ENCODE data around the gene CALHM2.

CALHM2 gene

GRCh38 chr10:103451091-103451813 lies 918 bp downstream of the CALHM2 start:
- peak in 1 of 2 donors; percentile 28 for DNase-seq (ENCODE audit: low read depth in 2 of 2)

- DNase-seq (ENCODE audit: low read depth in 2 of 2): no peak
Observed at GRCh38 chr10:103450201-103450695, 1.9 kb downstream of the CALHM2 start.

- DNase-seq (ENCODE audit: low read depth in 2 of 2): no peak
Observed at GRCh38 chr10:103449208-103450144, 2.7 kb downstream of the CALHM2 start.

GRCh38 chr10:103448746-103449145 lies 3.4 kb downstream of the CALHM2 start:
- no peak for DNase-seq (ENCODE audit: low read depth in 2 of 2)

- DNase-seq (ENCODE audit: low read depth in 2 of 2): no peak
Observed at GRCh38 chr10:103447187-103447586, 5.0 kb downstream of the CALHM2 start.

GRCh38 chr10:103445767-103446567 lies 6.2 kb downstream of the CALHM2 start:
- DNase-seq (ENCODE audit: low read depth in 2 of 2): no peak

- no peak for DNase-seq (ENCODE audit: low read depth in 2 of 2)
Observed at GRCh38 chr10:103445366-103445765, 6.8 kb downstream of the CALHM2 start.

GRCh38 chr10:103444478-103444877 lies 7.7 kb downstream of the CALHM2 start:
- no peak for DNase-seq (ENCODE audit: low read depth in 2 of 2)

GRCh38 chr10:103443475-103444185 lies 8.5 kb downstream of the CALHM2 start:
- DNase-seq (ENCODE audit: low read depth in 2 of 2): no peak

GRCh38 chr10:103442031-103442461 lies 10.1 kb downstream of the CALHM2 start:
- no peak for DNase-seq (ENCODE audit: low read depth in 2 of 2)

GRCh38 chr10:103441611-103442010 lies 10.6 kb downstream of the CALHM2 start:
- no peak for DNase-seq (ENCODE audit: low read depth in 2 of 2)

- no peak for DNase-seq (ENCODE audit: low read depth in 2 of 2)
Observed at GRCh38 chr10:103441206-103441605, 11.0 kb downstream of the CALHM2 start.

- DNase-seq (ENCODE audit: low read depth in 2 of 2): no peak
Observed at GRCh38 chr10:103440416-103440815, 11.8 kb downstream of the CALHM2 start.

GRCh38 chr10:103439776-103440175 lies 12.4 kb downstream of the CALHM2 start:
- DNase-seq (ENCODE audit: low read depth in 2 of 2): no peak

GRCh38 chr10:103433858-103434257 lies 18.3 kb downstream of the CALHM2 start:
- DNase-seq (ENCODE audit: low read depth in 2 of 2): no peak

GRCh38 chr10:103431902-103432301 lies 20.3 kb downstream of the CALHM2 start:
- no peak for DNase-seq (ENCODE audit: low read depth in 2 of 2)

- DNase-seq (ENCODE audit: low read depth in 2 of 2): no peak
Observed at GRCh38 chr10:103429647-103430046, 22.5 kb downstream of the CALHM2 start.

GRCh38 chr10:103428989-103429643 lies 23.1 kb downstream of the CALHM2 start:
- no peak for DNase-seq (ENCODE audit: low read depth in 2 of 2)

- DNase-seq (ENCODE audit: low read depth in 2 of 2): no peak
Observed at GRCh38 chr10:103427866-103428265, 24.3 kb downstream of the CALHM2 start.

- no peak for DNase-seq (ENCODE audit: low read depth in 2 of 2)
Observed at GRCh38 chr10:103423748-103424147, 28.4 kb downstream of the CALHM2 start.

GRCh38 chr10:103419101-103419500 lies 33.1 kb downstream of the CALHM2 start:
- no peak for DNase-seq (ENCODE audit: low read depth in 2 of 2)
